ENCODE measurements around the gene PAX6. TPM values are rescaled to one million over a fixed set of nuclear protein-coding genes. Genes with fewer than 3 reads are reported as not detected.

The PAX6 gene
- total and polyA plus RNA-seq, 9 of the 15 experiments (the other 6 are each of a cell fraction or from before 2014, with no cell fraction given): 1.5 to 10.9 (median 5.3) TPM

DNA sequence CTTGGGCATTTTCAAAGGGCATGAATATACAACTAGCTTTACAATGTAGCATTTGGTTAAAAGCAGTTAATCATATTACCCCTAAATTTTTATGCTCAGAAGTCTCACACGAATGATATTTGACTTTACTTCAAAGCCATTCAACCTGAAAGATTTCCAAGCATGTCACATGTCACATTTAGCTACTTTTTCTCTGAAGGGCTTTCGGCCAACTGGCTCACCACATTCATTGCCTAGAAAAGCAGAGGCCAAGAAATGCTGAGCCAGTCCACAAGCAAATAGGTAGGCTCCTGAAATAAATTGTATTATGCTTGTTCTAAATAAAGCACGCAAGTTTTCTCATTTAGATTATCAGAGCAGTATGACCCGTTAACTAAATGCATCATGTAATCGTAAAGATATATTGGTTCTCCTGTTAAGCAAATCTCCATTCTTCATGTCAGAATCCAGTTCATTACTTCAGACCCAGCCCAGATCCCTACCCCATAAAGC is 30.6 kb downstream of the PAX6 start:
- TF ChIP-seq ZNF668 (CRISPR knock-in tag; IDR thresholded peaks at IDR 0.05): no peak
- no peak for TF ChIP-seq SP2 (IDR thresholded peaks at IDR 0.05; ENCODE audit: extremely low read depth, low read depth, low read length, poor library complexity, severe bottlenecking)
- no peak for TF ChIP-seq RBM34 (IDR thresholded peaks at IDR 0.05; ENCODE audit: borderline replicate concordance, insufficient read depth, low read length)
- no peak for TF ChIP-seq HDAC1 (IDR thresholded peaks at IDR 0.05)
- TF ChIP-seq ZNF764 (CRISPR knock-in tag; IDR thresholded peaks at IDR 0.05; ENCODE audit: low read depth): no peak
- Histone ChIP-seq H3K9me1 (ENCODE audit: control insufficient read depth, insufficient read depth, low read length) (no peaks in the 10 kb centered on the region), H3K4me3 (no peak overlapping the region), H3K27me3 (ENCODE audit: control insufficient read depth in 2 of 2, insufficient read depth in 2 of 2, low read length in 2 of 2) (no peaks in the 10 kb centered on the region), H4K20me1 (replicated peaks; ENCODE audit: control insufficient read depth, insufficient read depth, low read length) (no peaks in the 10 kb centered on the region), H3K4me1 (replicated peaks in 1 of 2; ENCODE audit: control insufficient read depth in 2 of 2, insufficient read depth in 2 of 2, low read length in 2 of 2) (no peaks in the 10 kb centered on the region), H2AFZ (ENCODE audit: low read depth, low read length) (no peak overlapping the region), H3K79me2 (ENCODE audit: control insufficient read depth, insufficient read depth, low read length) (no peaks in the 10 kb centered on the region), H3K27ac (ENCODE audit: extremely low read depth, low read depth, low read length) (no peak overlapping the region), H3K4me2 (ENCODE audit: insufficient read depth, low read length) (no peak overlapping the region), H3K9ac (ENCODE audit: insufficient read depth in 1 of 2, low read depth in 2 of 2, low read length in 2 of 2) (no peak overlapping the region), H3K36me3 (ENCODE audit: control insufficient read depth, insufficient read depth, low read length) (no peaks in the 10 kb centered on the region), H3K9me3 (replicated peaks; ENCODE audit: control insufficient read depth, insufficient read depth, low read depth, low read length) (no peaks in the 10 kb centered on the region; the same call in 1 of the 2 replicates)
- FAIRE-seq (no peak), DNase-seq (ENCODE audit: extremely low read depth in 1 of 4, low spot score in 3 of 4) (no peak), ATAC-seq (no peak)
- ChIA-PET POLR2A (interaction anchor here (1.2 kb wide), 1 partner anchor 13 kb away, joined by 3 read pairs; no protein-coding TSS in a partner anchor), CTCF (ENCODE audit: low intra/inter-chr PET ratio) (no interaction called here)
- intact Hi-C loops (cut with micrococcal nuclease) (no loop called here), in situ Hi-C loops (cut with MboI) (no loop called here)
- WGBS (ENCODE audit: insufficient coverage, low coverage, missing lambda C conversion rate): 66% methylated on average over 5 of the region's 5 CpGs
- no TSS peak for BruUV-seq (replicated peaks)

DNA sequence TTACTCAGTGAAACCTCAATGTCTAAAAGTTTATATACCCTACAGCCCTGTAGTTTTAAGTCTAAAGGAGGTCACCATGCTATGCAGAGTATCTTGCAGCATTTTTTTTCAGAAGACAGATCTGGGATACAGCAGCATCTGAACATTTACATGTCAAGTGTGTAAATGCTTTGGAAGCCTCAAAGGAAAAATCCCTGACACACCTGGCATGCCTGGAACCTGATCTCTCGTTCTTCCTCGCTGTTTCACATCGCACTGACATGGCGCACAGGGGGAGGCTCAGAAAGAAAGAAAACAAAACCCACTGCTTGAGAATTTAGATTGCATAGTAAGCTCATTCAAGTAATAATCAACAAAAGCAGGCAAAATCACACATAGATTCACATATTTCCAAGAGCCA is 31.0 kb downstream of the PAX6 start:
- no peaks in the 10 kb centered on the region; the same call in 1 of the 2 replicates for H3K9me3 ChIP-seq (replicated peaks; ENCODE audit: control insufficient read depth, insufficient read depth, low read depth, low read length)
- 98% methylated on average over 4 of the region's 4 CpGs for WGBS (ENCODE audit: insufficient coverage, low coverage, missing lambda C conversion rate)
- H3K27me3 ChIP-seq (ENCODE audit: control insufficient read depth in 2 of 2, insufficient read depth in 2 of 2, low read length in 2 of 2): no peaks in the 10 kb centered on the region
- ChIA-PET POLR2A (no interaction called here), CTCF (ENCODE audit: low intra/inter-chr PET ratio) (no interaction called here)
- H3K9ac ChIP-seq (ENCODE audit: insufficient read depth in 1 of 2, low read depth in 2 of 2, low read length in 2 of 2): no peak overlapping the region
- H3K9me1 ChIP-seq (ENCODE audit: control insufficient read depth, insufficient read depth, low read length): no peaks in the 10 kb centered on the region
- in situ Hi-C loops (cut with MboI) (no loop called here), intact Hi-C loops (cut with micrococcal nuclease) (no loop called here)
- no peak for ATAC-seq
- H3K36me3 ChIP-seq (ENCODE audit: control insufficient read depth, insufficient read depth, low read length): no peaks in the 10 kb centered on the region
- FAIRE-seq: no peak
- DNase-seq (ENCODE audit: extremely low read depth in 1 of 4, low spot score in 3 of 4): no peak
- BruUV-seq (replicated peaks): no TSS peak
- no peak overlapping the region for H3K4me2 ChIP-seq (ENCODE audit: insufficient read depth, low read length)
- H3K4me1 ChIP-seq (replicated peaks in 1 of 2; ENCODE audit: control insufficient read depth in 2 of 2, insufficient read depth in 2 of 2, low read length in 2 of 2): no peaks in the 10 kb centered on the region
- H2AFZ ChIP-seq (ENCODE audit: low read depth, low read length): no peak overlapping the region
- H3K4me3 ChIP-seq: no peak overlapping the region
- no peaks in the 10 kb centered on the region for H4K20me1 ChIP-seq (replicated peaks; ENCODE audit: control insufficient read depth, insufficient read depth, low read length)
- H3K79me2 ChIP-seq (ENCODE audit: control insufficient read depth, insufficient read depth, low read length): no peaks in the 10 kb centered on the region
- H3K27ac ChIP-seq (ENCODE audit: extremely low read depth, low read depth, low read length): no peak overlapping the region
- TF ChIP-seq ZNF668 (CRISPR knock-in tag; IDR thresholded peaks at IDR 0.05) (no peak), ZNF121 (CRISPR knock-in tag; conservative IDR thresholded peaks at IDR 0.05) (no peak), SP1 (CRISPR knock-in tag; IDR thresholded peaks at IDR 0.05) (no peak), RFX5 (IDR thresholded peaks at IDR 0.05; ENCODE audit: low read depth, low read length) (no peak), ZBTB26 (CRISPR knock-in tag; IDR thresholded peaks at IDR 0.05) (no peak), MBD1 (CRISPR knock-in tag; IDR thresholded peaks at IDR 0.05) (no peak), ZNF79 (CRISPR knock-in tag; IDR thresholded peaks at IDR 0.05; ENCODE audit: low read depth) (no peak), RBM34 (IDR thresholded peaks at IDR 0.05; ENCODE audit: borderline replicate concordance, insufficient read depth, low read length) (no peak)
- TF ChIP-seq, protein P1, sequence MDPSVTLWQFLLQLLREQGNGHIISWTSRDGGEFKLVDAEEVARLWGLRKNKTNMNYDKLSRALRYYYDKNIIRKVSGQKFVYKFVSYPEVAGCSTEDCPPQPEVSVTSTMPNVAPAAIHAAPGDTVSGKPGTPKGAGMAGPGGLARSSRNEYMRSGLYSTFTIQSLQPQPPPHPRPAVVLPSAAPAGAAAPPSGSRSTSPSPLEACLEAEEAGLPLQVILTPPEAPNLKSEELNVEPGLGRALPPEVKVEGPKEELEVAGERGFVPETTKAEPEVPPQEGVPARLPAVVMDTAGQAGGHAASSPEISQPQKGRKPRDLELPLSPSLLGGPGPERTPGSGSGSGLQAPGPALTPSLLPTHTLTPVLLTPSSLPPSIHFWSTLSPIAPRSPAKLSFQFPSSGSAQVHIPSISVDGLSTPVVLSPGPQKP (CRISPR knock-in tag; IDR thresholded peaks at IDR 0.05): no peak

Data from K562 (cell line).